Measurements from ENCODE around the gene NSUN2.

GRCh38 chr5:6604946-6605345 is 27.9 kb downstream of the NSUN2 start:
- no peak for TF ChIP-seq CTCF (IDR thresholded peaks at IDR 0.05; ENCODE audit: low read depth, low read length)
- no peak for TF ChIP-seq POLR2A (IDR thresholded peaks at IDR 0.05; ENCODE audit: extremely low read depth, insufficient read length)
- TF ChIP-seq, protein P1, sequence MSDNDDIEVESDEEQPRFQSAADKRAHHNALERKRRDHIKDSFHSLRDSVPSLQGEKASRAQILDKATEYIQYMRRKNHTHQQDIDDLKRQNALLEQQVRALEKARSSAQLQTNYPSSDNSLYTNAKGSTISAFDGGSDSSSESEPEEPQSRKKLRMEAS (IDR thresholded peaks at IDR 0.05; ENCODE audit: low read depth, low read length), result no peak
- no peak for TF ChIP-seq MYC (IDR thresholded peaks at IDR 0.05; ENCODE audit: low read depth, low read length)
